Neuronal stem cell (in vitro differentiated cells): ENCODE measurements around the gene PLD4.
A peak's percentile ranks its signal among the peaks of the same experiment; 100 is the strongest.
"Not testable (repeated sequence)": the region's sequence is repeated elsewhere in the genome, so short reads cannot be mapped to it uniquely, and the experiment has no call there.

ENCODE experiments used
- DNase-seq: peaks from one replicate; pipeline ENCODE4 v3.0.0-alpha.2; 2013; ENCODE audit warnings: low spot score
- H2AFZ ChIP-seq: one replicate; pipeline ENCODE4 v1.6.1; 2013; ENCODE audit warnings: mild to moderate bottlenecking, low read length, inconsistent platforms
- H2AK5ac ChIP-seq: 2 replicates; pipeline ENCODE4 v1.6.1; 2013; ENCODE audit warnings: low read depth, mild to moderate bottlenecking, inconsistent platforms, low read length, moderate library complexity, mixed read lengths
- H2BK120ac ChIP-seq: 2 replicates; pipeline ENCODE4 v1.6.1; 2013; ENCODE audit warnings: low read depth, mild to moderate bottlenecking, inconsistent platforms, low read length, moderate library complexity, mixed read lengths
- H2BK12ac ChIP-seq: one replicate; pipeline ENCODE4 v1.6.1; 2013; ENCODE audit warnings: low read length, inconsistent platforms
- H2BK15ac ChIP-seq: 2 replicates; pipeline ENCODE4 v1.6.1; 2013; ENCODE audit warnings: mild to moderate bottlenecking, low read length, inconsistent platforms, mixed read lengths
- H2BK5ac ChIP-seq: one replicate; pipeline ENCODE4 v1.6.1; 2013; ENCODE audit warnings: inconsistent platforms, mild to moderate bottlenecking, low read length, moderate library complexity
- H3K14ac ChIP-seq: one replicate; pipeline ENCODE4 v1.6.1; 2013; ENCODE audit warnings: low read length, inconsistent platforms
- H3K18ac ChIP-seq: 2 replicates; pipeline ENCODE4 v1.6.1; 2013; ENCODE audit warnings: low read length, inconsistent platforms
- H3K23ac ChIP-seq: 2 replicates; pipeline ENCODE4 v1.6.1; 2013; ENCODE audit warnings: low read depth, mild to moderate bottlenecking, mixed read lengths, low read length, inconsistent platforms; ENCODE audit not compliant: poor library complexity
- H3K27ac ChIP-seq: replicated peaks from 3 replicates; pipeline ENCODE4 v1.5.1; 2013; ENCODE audit warnings: low read length, inconsistent platforms
- H3K27me3 ChIP-seq, 3 experiments: 2 replicates each; pipeline ENCODE4 v1.6.1; 2013; ENCODE audit warnings: low read length in 3 of 3, mild to moderate bottlenecking in 2 of 3, inconsistent platforms in 1 of 3, low read depth in 1 of 3, mixed read lengths in 1 of 3, moderate library complexity in 1 of 3; ENCODE audit not compliant: control insufficient read depth in 3 of 3, insufficient read depth in 3 of 3
- H3K36me3 ChIP-seq, 2 donors: replicated peaks in 1 of 2; 2 replicates each; pipeline ENCODE4 v1.6.1; 2013; ENCODE audit warnings: low read length in 2 of 2; ENCODE audit not compliant: control insufficient read depth in 2 of 2, insufficient read depth in 2 of 2
- H3K4ac ChIP-seq: 2 replicates; pipeline ENCODE4 v1.6.1; 2013; ENCODE audit warnings: inconsistent platforms, mild to moderate bottlenecking, low read length, moderate library complexity
- H3K4me1 ChIP-seq, 2 donors: 1 replicate in 1 of 2; 2 replicates in 1 of 2; pipeline ENCODE4 v1.6.1; 2013; ENCODE audit warnings: low read length in 2 of 2, low read depth in 1 of 2; ENCODE audit not compliant: control insufficient read depth in 2 of 2, insufficient read depth in 1 of 2
- H3K4me2 ChIP-seq: one replicate; pipeline ENCODE4 v1.6.1; 2013; ENCODE audit warnings: mild to moderate bottlenecking, low read length, inconsistent platforms; ENCODE audit not compliant: insufficient read depth, poor library complexity, severe bottlenecking
- H3K4me3 ChIP-seq, 2 donors: 2 replicates each; pipeline ENCODE4 v1.5.1; 2013; ENCODE audit warnings: low read length in 2 of 2, mild to moderate bottlenecking in 2 of 2, inconsistent platforms in 1 of 2, moderate library complexity in 1 of 2
- H3K79me1 ChIP-seq: one replicate; pipeline ENCODE4 v1.6.1; 2013; ENCODE audit warnings: low read depth, mild to moderate bottlenecking, inconsistent platforms, low read length, moderate library complexity
- H3K9ac ChIP-seq: one replicate; pipeline ENCODE4 v1.6.1; 2013; ENCODE audit warnings: mild to moderate bottlenecking, low read depth, low read length, inconsistent platforms; ENCODE audit not compliant: poor library complexity
- H3K9me3 ChIP-seq, 2 donors: replicated peaks in 1 of 2; 2 replicates each; pipeline versions ENCODE3 to v1.6.1; 2013; ENCODE audit warnings: low read length in 2 of 2, mild to moderate bottlenecking in 2 of 2, inconsistent platforms in 1 of 2, low read depth in 1 of 2, mixed read lengths in 1 of 2, moderate library complexity in 1 of 2; ENCODE audit not compliant: control insufficient read depth in 2 of 2, insufficient read depth in 1 of 2
- H4K8ac ChIP-seq: one replicate; pipeline ENCODE4 v1.6.1; 2013; ENCODE audit warnings: low read depth, mild to moderate bottlenecking, inconsistent platforms, low read length, moderate library complexity
- H4K91ac ChIP-seq: one replicate; pipeline ENCODE4 v1.6.1; 2013; ENCODE audit warnings: low read length, low read depth, mild to moderate bottlenecking, inconsistent platforms; ENCODE audit not compliant: poor library complexity
- WGBS, 2 donors: extraction: QIAGEN DNeasy Blood & Tissue Kit; methylation state at CpG; one replicate each; pipeline ENCODE4 v1.1.7; 2013; ENCODE audit warnings: missing lambda C conversion rate in 2 of 2, mixed read lengths in 1 of 2; ENCODE audit not compliant: insufficient read length in 2 of 2, insufficient replicate concordance in 1 of 2; ENCODE audit errors: extremely low coverage in 2 of 2; 5-methylcytosine and 5-hydroxymethylcytosine counted together

Gene PLD4

DNA sequence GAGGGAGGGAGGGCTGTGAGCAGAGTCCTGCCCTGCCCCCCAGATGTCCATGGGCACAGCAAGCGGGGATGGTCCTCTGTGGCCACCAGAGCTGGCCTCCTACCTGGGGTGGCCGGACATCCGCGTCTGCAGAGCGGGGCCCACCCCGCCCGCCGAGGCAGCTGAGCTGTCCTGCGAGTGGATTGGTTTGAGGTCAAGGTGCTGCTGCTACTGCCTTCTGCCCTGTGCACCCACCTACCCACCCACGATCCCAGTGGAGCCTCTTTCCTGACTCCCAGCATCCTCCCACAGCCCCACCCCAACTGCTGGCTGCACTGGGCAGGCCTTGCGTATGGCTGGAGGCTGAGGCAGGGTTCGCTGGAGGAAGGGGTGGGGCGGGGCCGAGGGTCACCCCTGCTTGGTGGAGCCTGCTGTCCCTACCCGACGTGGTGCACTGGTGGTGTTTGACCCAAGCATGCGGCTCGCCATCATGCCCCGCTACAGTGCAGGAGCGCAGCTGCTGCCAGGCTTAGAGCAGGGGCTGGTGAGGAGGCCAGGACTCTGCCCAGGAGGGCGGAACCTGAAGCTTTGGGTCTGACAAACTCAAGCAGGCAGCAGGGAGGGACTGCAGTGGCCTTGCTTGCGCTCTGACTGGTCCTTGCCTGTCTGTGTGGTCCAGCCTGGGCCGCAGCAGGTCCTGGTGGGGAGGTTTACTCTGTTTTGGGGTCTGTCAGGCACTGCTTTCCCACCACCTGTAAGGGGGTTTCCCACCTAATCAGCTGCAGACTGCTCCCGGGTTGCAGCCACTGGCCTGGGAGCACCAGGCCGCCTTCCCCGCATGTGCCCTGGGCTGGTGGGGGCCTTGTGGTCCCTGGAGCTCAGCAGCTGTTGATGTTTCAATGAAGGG, 35.9 kb upstream of the PLD4 start:
- Histone ChIP-seq H3K36me3 (peaks cover 2 to 12% of the 10 kb centered on the region in 2 donors), H3K79me1 (peaks cover 7% of the 10 kb centered on the region), H2AK5ac (peak overlapping the region; percentile 96), H2BK15ac (peak overlapping the region; percentile 43), H3K9me3 (no peaks in the 10 kb centered on the region), H3K9ac (peak overlapping the region; percentile 77), H3K4ac (peak overlapping the region; percentile 89), H2BK5ac (peak overlapping the region; percentile 39), H3K27me3 (no peaks in the 10 kb centered on the region), H3K23ac (peak overlapping the region; percentile 93), H3K27ac (no peak overlapping the region), H3K4me3 (no peak overlapping the region), H4K8ac (no peak overlapping the region), H2BK12ac (peak overlapping the region; percentile 84), H3K14ac (peak overlapping the region; percentile 2), H2BK120ac (no peak overlapping the region), H3K4me1 (peaks cover 4 to 6% of the 10 kb centered on the region in 2 donors), H2AFZ (no peak overlapping the region), H3K4me2 (no peak overlapping the region), H3K18ac (peak overlapping the region; percentile 85), H4K91ac (no peak overlapping the region)
- WGBS, 2 donors: no CpG with 5 or more reads among the region's 26 CpGs
- no peak for DNase-seq

DNA sequence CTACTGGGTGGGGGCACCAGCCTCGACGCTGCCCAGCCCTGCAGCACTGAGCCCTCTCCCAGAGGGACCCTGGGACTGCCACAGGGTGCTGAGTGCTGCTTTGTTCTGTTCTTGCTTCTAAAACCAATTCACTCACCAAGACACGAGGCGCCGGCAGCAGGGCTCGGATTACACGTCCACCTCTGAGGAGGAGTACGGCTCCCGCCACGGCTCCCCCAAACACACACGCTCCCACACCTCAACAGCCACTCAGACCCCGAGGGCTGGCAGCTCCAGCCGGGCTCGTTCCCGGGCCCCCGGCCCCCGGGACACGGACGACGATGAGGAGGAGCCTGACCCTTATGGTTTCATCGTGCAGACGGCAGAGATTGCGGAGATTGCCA, 35.3 kb upstream of the PLD4 start:
- H3K79me1 ChIP-seq: peaks cover 7% of the 10 kb centered on the region
- H3K27ac ChIP-seq: no peak overlapping the region
- H3K23ac ChIP-seq: no peak overlapping the region
- no peak overlapping the region for H3K4me2 ChIP-seq
- H2BK120ac ChIP-seq: no peak overlapping the region
- no peak overlapping the region for H2AFZ ChIP-seq
- no peaks in the 10 kb centered on the region for H3K9me3 ChIP-seq
- peak overlapping the region; percentile 84 for H2BK12ac ChIP-seq
- H3K9ac ChIP-seq: peak overlapping the region; percentile 77
- H3K36me3 ChIP-seq: peaks cover 2 to 12% of the 10 kb centered on the region in 2 donors
- H4K8ac ChIP-seq: no peak overlapping the region
- peak overlapping the region; percentile 39 for H2BK5ac ChIP-seq
- no peak for DNase-seq
- H3K14ac ChIP-seq: no peak overlapping the region
- no peak overlapping the region for H4K91ac ChIP-seq
- no peak overlapping the region for H3K4ac ChIP-seq
- no peaks in the 10 kb centered on the region for H3K27me3 ChIP-seq
- H3K18ac ChIP-seq: peak overlapping the region; percentile 85
- WGBS, 2 donors: no CpG with 5 or more reads among the region's 23 CpGs
- peaks cover 4 to 6% of the 10 kb centered on the region in 2 donors for H3K4me1 ChIP-seq
- no peak overlapping the region for H3K4me3 ChIP-seq
- peak overlapping the region; percentile 96 for H2AK5ac ChIP-seq
- peak overlapping the region; percentile 43 for H2BK15ac ChIP-seq

DNA sequence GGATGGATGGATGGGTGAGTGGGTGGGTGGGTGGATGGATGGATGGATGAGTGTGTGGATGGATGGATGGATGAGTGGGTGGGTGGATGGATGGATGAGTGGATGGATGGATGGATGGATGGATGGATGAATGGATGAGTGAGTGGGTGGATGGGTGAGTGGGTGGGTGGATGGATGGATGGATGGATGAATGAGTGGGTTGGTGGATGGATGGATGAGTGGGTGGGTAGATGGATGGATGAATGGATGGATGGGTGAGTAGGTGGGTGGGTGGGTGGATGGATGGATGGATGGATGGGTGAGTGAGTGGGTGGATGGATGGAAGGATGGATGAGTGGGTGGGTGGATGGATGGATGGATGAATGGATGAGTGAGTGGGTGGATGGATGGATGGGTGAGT, 34.4 kb upstream of the PLD4 start:
- H3K18ac ChIP-seq, H3K79me1 ChIP-seq, H3K4me3 ChIP-seq, H2BK15ac ChIP-seq, H2BK12ac ChIP-seq, H3K27ac ChIP-seq, H3K9ac ChIP-seq, H2BK120ac ChIP-seq, H3K27me3 ChIP-seq, H3K9me3 ChIP-seq, H3K4me1 ChIP-seq, H2AFZ ChIP-seq, H2AK5ac ChIP-seq, H3K4me2 ChIP-seq, H2BK5ac ChIP-seq, H3K23ac ChIP-seq, DNase-seq, H3K4ac ChIP-seq, H4K8ac ChIP-seq, H4K91ac ChIP-seq, H3K14ac ChIP-seq: not testable (repeated sequence)
- peaks cover 2 to 12% of the 10 kb centered on the region in 2 donors for H3K36me3 ChIP-seq

DNA sequence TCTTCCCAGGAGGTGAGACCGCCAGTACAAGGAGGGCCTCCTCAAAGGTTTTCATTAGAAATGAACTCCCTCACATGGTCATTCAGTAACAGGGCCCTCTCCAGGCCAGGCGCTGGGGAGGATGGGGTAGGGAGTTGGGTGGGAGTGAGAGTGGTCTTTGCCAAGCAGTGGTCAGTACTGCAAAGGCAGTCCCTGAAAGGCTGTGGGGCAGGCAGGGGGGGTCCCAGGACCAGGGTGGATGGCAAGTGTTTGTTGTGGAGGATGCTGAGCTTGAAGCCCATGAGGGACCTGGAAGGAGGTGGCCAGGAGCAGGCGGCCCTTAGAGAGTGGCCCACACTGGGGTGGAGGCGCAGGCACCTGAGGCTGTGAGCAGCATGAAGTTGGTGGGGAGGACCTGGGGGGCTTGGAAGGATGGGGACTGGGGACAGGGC, 33.5 kb upstream of the PLD4 start:
- H3K9ac ChIP-seq: no peak overlapping the region
- H4K8ac ChIP-seq: no peak overlapping the region
- H3K79me1 ChIP-seq: peaks cover 7% of the 10 kb centered on the region
- WGBS, 2 donors: no CpG with 5 or more reads among the region's 4 CpGs
- no peak overlapping the region for H2BK15ac ChIP-seq
- no peak overlapping the region for H3K4me2 ChIP-seq
- no peak overlapping the region for H4K91ac ChIP-seq
- H3K27ac ChIP-seq: no peak overlapping the region
- no peak overlapping the region for H3K4me3 ChIP-seq
- H2BK12ac ChIP-seq: no peak overlapping the region
- H3K36me3 ChIP-seq: peaks cover 2 to 8% of the 10 kb centered on the region in 2 donors
- DNase-seq: no peak
- peak overlapping the region; percentile 75 for H2BK5ac ChIP-seq
- no peak overlapping the region for H2AK5ac ChIP-seq
- peaks cover 4 to 6% of the 10 kb centered on the region in 2 donors for H3K4me1 ChIP-seq
- H3K27me3 ChIP-seq: no peaks in the 10 kb centered on the region
- no peaks in the 10 kb centered on the region for H3K9me3 ChIP-seq
- peak overlapping the region; percentile 73 for H3K23ac ChIP-seq
- H2BK120ac ChIP-seq: no peak overlapping the region
- peak overlapping the region; percentile 44 for H3K18ac ChIP-seq
- no peak overlapping the region for H2AFZ ChIP-seq
- H3K4ac ChIP-seq: no peak overlapping the region
- no peak overlapping the region for H3K14ac ChIP-seq
